HCT116 (cell line): ENCODE data around the gene DCP1B. TPM values are rescaled to one million over a fixed set of nuclear protein-coding genes. Genes with fewer than 3 reads are reported as not detected.

Experiments used
- ATAC-seq: fragments of 200-7000 bp; cut with Tn5 transposase; 2 replicates; pipeline ENCODE4 v1.9.1; 2020; ENCODE audit warnings: mild to moderate bottlenecking, moderate library complexity
- BruUV-seq: library from RNA; stranded (reverse); fragments of 400-500 nt; replicated peaks from 2 replicates; lab custom pipeline; 2021; lab: Mats Ljungman, UMichigan
- CTCF ChIA-PET: fragments of 300-600 bp; sonication (Branson Sonifier 250); formaldehyde crosslinking; loops from one replicate; lab custom pipeline; 2021; ENCODE audit warnings: antibody characterized with exemption; lab: Charles Lee
- POLR2A ChIA-PET: fragments of 300-600, 350-600 bp; sonication (Branson Sonifier 250); formaldehyde crosslinking; loops from one replicate; lab custom pipeline; 2021; ENCODE audit warnings: antibody characterized with exemption; lab: Charles Lee
- RAD21 ChIA-PET, 2 experiments: fragments of 300-600 bp; sonication (Branson Sonifier 250); formaldehyde crosslinking; loops; one replicate each; lab custom pipeline; 2023; ENCODE audit warnings: low total read pairs in 2 of 2; ENCODE audit not compliant: uncharacterized antibody in 2 of 2, unreplicated experiment in 2 of 2, low non-redundant PET in 1 of 2; lab: Charles Lee
- DNase-seq: peaks from one replicate; pipeline ENCODE4 v3.0.0-alpha.2; 2010; ENCODE audit warnings: low read depth, low spot score
- H2AFZ ChIP-seq: fragments of 200-600 bp; shearing (Covaris generic), sonication (generic); 2 replicates; pipeline ENCODE4 v1.6.1; 2017; ENCODE audit warnings: low read depth, mixed run types, mixed read lengths, antibody characterized with exemption, low read length; ENCODE audit not compliant: poor library complexity, severe bottlenecking
- H3K27ac ChIP-seq: 2 replicates; pipeline ENCODE4 v1.5.1; 2012; ENCODE audit warnings: low read depth, low read length
- H3K27me3 ChIP-seq: fragments of 200-600 bp; sonication (generic); 2 replicates; pipeline ENCODE4 v1.6.1; 2016; ENCODE audit warnings: mixed run types, low read length, mixed read lengths; ENCODE audit not compliant: insufficient read depth
- H3K36me3 ChIP-seq, 2 experiments: fragments of 200-500 bp in 1 of 2; fragments of 200-600 bp in 1 of 2; sonication (Bioruptor generic) in 1 of 2; sonication (generic) in 1 of 2; 2 replicates each; pipeline versions ENCODE4 v1.5.1 to v1.6.1; 2014 to 2016; ENCODE audit warnings: low read length in 2 of 2, inconsistent platforms in 1 of 2, mixed read lengths in 1 of 2, mixed run types in 1 of 2; ENCODE audit not compliant: insufficient read depth in 2 of 2, control insufficient read depth in 1 of 2
- H3K4me1 ChIP-seq, 2 experiments: fragments of 200-600 bp in 1 of 2; sonication (generic) in 1 of 2; 2 replicates each; pipeline versions ENCODE4 v1.5.1 to v1.6.1; 2012 to 2017; ENCODE audit warnings: low read length in 2 of 2, inconsistent platforms in 1 of 2, mild to moderate bottlenecking in 1 of 2, mixed read lengths in 1 of 2, mixed run types in 1 of 2, moderate library complexity in 1 of 2; ENCODE audit not compliant: insufficient read depth in 2 of 2, control insufficient read depth in 1 of 2
- H3K4me2 ChIP-seq: fragments of 200-600 bp; sonication (generic); 2 replicates; pipeline ENCODE4 v1.6.1; 2017; ENCODE audit warnings: mixed run types, low read length, mixed read lengths
- H3K4me3 ChIP-seq, 2 experiments: fragments of 200-600 bp in 1 of 2; sonication (generic) in 1 of 2; replicated peaks in 1 of 2; 2 replicates each; pipeline ENCODE4 v1.5.1; 2011 to 2016; ENCODE audit warnings: low read length in 2 of 2, control low read depth in 1 of 2, low read depth in 1 of 2, mild to moderate bottlenecking in 1 of 2, mixed read lengths in 1 of 2, mixed run types in 1 of 2
- H3K79me2 ChIP-seq: fragments of 200-600 bp; sonication (generic); 2 replicates; pipeline ENCODE4 v1.6.1; 2017; ENCODE audit warnings: mild to moderate bottlenecking, mixed run types, low read length, moderate library complexity, mixed read lengths; ENCODE audit not compliant: insufficient read depth
- H3K9ac ChIP-seq: fragments of 200-600 bp; sonication (generic); 2 replicates; pipeline ENCODE4 v1.6.1; 2016; ENCODE audit warnings: low read length, mixed read lengths
- H3K9me2 ChIP-seq: fragments of 200-600 bp; sonication (generic), shearing (Covaris generic); 2 replicates; pipeline ENCODE4 v1.6.1; 2017; ENCODE audit warnings: mixed run types, mild to moderate bottlenecking, moderate library complexity; ENCODE audit not compliant: insufficient read depth
- H3K9me3 ChIP-seq, 2 experiments: fragments of 200-500 bp in 1 of 2; fragments of 200-600 bp in 1 of 2; sonication (Bioruptor generic) in 1 of 2; sonication (generic) in 1 of 2; 2 replicates each; pipeline ENCODE4 v1.6.1; 2014 to 2017; ENCODE audit warnings: low read length in 2 of 2, mixed read lengths in 2 of 2, inconsistent platforms in 1 of 2, low read depth in 1 of 2, mild to moderate bottlenecking in 1 of 2, mixed run types in 1 of 2, moderate library complexity in 1 of 2; ENCODE audit not compliant: control insufficient read depth in 1 of 2, insufficient read depth in 1 of 2
- H4K20me1 ChIP-seq: fragments of 200-600 bp; sonication (generic), shearing (Covaris generic); 2 replicates; pipeline ENCODE4 v1.6.1; 2017; ENCODE audit warnings: mixed run types, mild to moderate bottlenecking, moderate library complexity; ENCODE audit not compliant: insufficient read depth
- CBX3 ChIP-seq: IDR thresholded peaks from 2 replicates; pipeline ENCODE4 v1.6.1; 2012; ENCODE audit warnings: low read depth
- CTCF ChIP-seq, 3 experiments: fragments of 200-600 bp in 1 of 3; sonication (generic) in 1 of 3; IDR thresholded peaks in 2 of 3; conservative IDR thresholded peaks in 1 of 3; 2 replicates each; pipeline ENCODE4 v1.5.1; 2012 to 2017; ENCODE audit warnings: low read depth in 2 of 3, low read length in 2 of 3, antibody characterized with exemption in 1 of 3, borderline replicate concordance in 1 of 3, control low read depth in 1 of 3, mild to moderate bottlenecking in 1 of 3, mixed read lengths in 1 of 3, mixed run types in 1 of 3, moderate library complexity in 1 of 3; ENCODE audit not compliant: insufficient read depth in 1 of 3
- EGR1 ChIP-seq: IDR thresholded peaks from 2 replicates; pipeline ENCODE4 v1.6.1; 2012; ENCODE audit warnings: low read depth
- EZH2 ChIP-seq: fragments of 200-600 bp; sonication (generic); IDR thresholded peaks from 2 replicates; pipeline ENCODE4 v1.6.1; 2017; ENCODE audit warnings: antibody characterized with exemption, mixed run types
- FOSL1 ChIP-seq: IDR thresholded peaks from 2 replicates; pipeline ENCODE4 v1.6.1; 2012; ENCODE audit warnings: low read depth
- POLR2A ChIP-seq: IDR thresholded peaks from 2 replicates; pipeline ENCODE4 v1.7.0; 2011; ENCODE audit warnings: borderline replicate concordance; ENCODE audit not compliant: insufficient read depth, insufficient read length; ENCODE audit errors: extremely low read depth
- TCF7L2 ChIP-seq: IDR thresholded peaks from 2 replicates; pipeline ENCODE4 v1.7.0; 2011; ENCODE audit warnings: borderline replicate concordance, inconsistent platforms; ENCODE audit not compliant: insufficient read depth, insufficient read length; ENCODE audit errors: extremely low read depth
- ZBTB33 ChIP-seq: IDR thresholded peaks from 2 replicates; pipeline ENCODE4 v1.6.1; 2011; ENCODE audit warnings: mild to moderate bottlenecking, low read length, moderate library complexity; ENCODE audit not compliant: insufficient replicate concordance; ENCODE audit errors: extremely low read depth
- intact Hi-C: fragments of 100-400 bp; cut with micrococcal nuclease; formaldehyde crosslinking; loops from 2 replicates; pipeline ENCODE4 v1.10.0; 2022
- total RNA-seq: library from RNA; stranded (reverse); gene quantifications from one replicate; pipeline ENCODE4 v1.2.1, GENCODE V29; 2021; ENCODE audit not compliant: unreplicated experiment

Gene DCP1B
- total RNA-seq, 1 experiment from 2014 or later, result 13.8 TPM

- peak; percentile 40; the same call in 1 of the 2 replicates for ATAC-seq
These were observed 91.5 kb downstream of the DCP1B start for GRCh38 chr12:1912580-1913376.

More at GRCh38 chr12:1912580-1913376, 91.5 kb downstream of the DCP1B start:
- RAD21 ChIA-PET, result no interaction called here
- TF ChIP-seq ZBTB33 (no peak), EGR1 (no peak), POLR2A (no peak), CTCF (IDR thresholded peaks at IDR 0.05 in 2 of 3, conservative IDR thresholded peaks at IDR 0.05 in 1 of 3; ENCODE audit: borderline replicate concordance in 1 of 3, insufficient read depth in 1 of 3, low read depth in 2 of 3, low read length in 2 of 3) (no peak), EZH2 (no peak), FOSL1 (no peak), TCF7L2 (no peak), CBX3 (no peak)
- Histone ChIP-seq H3K4me3 (no peak overlapping the region), H3K36me3 (no peaks in the 10 kb centered on the region), H3K27me3 (no peaks in the 10 kb centered on the region), H3K4me1 (peaks cover 0 to 7% of the 10 kb centered on the region in 2 experiments; a peak in 1 of 4 replicates), H4K20me1 (no peaks in the 10 kb centered on the region), H3K4me2 (no peak overlapping the region), H2AFZ (no peak overlapping the region), H3K9ac (no peak overlapping the region), H3K79me2 (no peaks in the 10 kb centered on the region), H3K9me3 (no peaks in the 10 kb centered on the region), H3K27ac (no peak overlapping the region), H3K9me2 (no peaks in the 10 kb centered on the region)
- CTCF ChIA-PET, result no interaction called here
- DNase-seq, result no peak
- intact Hi-C loops, result no loop called here
- POLR2A ChIA-PET, result no interaction called here
- BruUV-seq, result no TSS peak
